ENCODE data around the gene MPC2.
"Not testable (repeated sequence)": the region's sequence is repeated elsewhere in the genome, so short reads cannot be mapped to it uniquely, and the experiment has no call there.

Gene MPC2

DNA sequence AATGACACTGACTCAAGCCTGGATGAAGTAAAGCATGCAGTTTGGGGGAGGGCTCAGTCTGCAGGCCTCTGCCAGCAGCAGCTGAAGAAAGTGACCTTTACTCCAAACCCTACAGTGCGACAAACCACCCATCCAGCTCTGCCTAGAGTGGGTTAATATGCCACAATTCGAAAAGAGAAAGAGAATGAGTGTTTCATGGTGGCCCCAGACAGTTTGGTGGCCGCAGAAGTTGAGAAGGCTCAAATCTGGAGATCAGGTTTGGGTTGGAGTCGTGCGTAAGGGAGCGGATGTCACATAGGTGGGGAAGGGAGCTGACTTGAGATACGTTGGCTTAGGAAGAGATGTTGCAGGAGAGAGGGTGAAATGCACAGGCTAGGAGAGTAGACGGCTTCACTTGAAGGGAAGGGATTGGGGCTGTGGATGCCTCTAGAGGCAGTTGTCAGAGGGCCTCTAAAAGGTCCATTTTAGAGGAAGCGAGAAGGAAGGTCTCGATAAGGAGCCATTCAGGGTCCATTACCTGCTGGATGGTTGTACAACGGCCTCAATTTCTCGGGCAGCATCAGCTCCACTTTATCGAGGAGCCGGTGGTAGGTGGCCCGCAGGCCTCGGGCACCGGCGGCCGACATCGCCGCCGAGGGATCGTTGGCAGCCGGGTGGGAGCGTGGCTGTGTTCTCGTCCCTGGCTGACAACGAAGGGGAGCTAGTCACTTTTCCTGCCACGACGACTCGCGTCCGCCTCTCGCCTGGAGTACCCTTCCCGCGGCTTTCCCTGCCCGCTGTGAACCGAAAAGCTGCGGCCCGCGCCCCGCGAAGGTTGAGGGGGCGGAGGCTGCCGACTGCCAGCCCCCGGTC is 1.4 kb downstream of the MPC2 start:
- H3K4me3 ChIP-seq (ENCODE audit: low read depth, low read length): peak overlapping the region; percentile 92
- TF ChIP-seq, protein P1, sequence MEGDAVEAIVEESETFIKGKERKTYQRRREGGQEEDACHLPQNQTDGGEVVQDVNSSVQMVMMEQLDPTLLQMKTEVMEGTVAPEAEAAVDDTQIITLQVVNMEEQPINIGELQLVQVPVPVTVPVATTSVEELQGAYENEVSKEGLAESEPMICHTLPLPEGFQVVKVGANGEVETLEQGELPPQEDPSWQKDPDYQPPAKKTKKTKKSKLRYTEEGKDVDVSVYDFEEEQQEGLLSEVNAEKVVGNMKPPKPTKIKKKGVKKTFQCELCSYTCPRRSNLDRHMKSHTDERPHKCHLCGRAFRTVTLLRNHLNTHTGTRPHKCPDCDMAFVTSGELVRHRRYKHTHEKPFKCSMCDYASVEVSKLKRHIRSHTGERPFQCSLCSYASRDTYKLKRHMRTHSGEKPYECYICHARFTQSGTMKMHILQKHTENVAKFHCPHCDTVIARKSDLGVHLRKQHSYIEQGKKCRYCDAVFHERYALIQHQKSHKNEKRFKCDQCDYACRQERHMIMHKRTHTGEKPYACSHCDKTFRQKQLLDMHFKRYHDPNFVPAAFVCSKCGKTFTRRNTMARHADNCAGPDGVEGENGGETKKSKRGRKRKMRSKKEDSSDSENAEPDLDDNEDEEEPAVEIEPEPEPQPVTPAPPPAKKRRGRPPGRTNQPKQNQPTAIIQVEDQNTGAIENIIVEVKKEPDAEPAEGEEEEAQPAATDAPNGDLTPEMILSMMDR (conservative IDR thresholded peaks at IDR 0.05; ENCODE audit: low read depth, low read length): peak; percentile 21
- DNase-seq (ENCODE audit: low read depth): peak; percentile 57

DNA sequence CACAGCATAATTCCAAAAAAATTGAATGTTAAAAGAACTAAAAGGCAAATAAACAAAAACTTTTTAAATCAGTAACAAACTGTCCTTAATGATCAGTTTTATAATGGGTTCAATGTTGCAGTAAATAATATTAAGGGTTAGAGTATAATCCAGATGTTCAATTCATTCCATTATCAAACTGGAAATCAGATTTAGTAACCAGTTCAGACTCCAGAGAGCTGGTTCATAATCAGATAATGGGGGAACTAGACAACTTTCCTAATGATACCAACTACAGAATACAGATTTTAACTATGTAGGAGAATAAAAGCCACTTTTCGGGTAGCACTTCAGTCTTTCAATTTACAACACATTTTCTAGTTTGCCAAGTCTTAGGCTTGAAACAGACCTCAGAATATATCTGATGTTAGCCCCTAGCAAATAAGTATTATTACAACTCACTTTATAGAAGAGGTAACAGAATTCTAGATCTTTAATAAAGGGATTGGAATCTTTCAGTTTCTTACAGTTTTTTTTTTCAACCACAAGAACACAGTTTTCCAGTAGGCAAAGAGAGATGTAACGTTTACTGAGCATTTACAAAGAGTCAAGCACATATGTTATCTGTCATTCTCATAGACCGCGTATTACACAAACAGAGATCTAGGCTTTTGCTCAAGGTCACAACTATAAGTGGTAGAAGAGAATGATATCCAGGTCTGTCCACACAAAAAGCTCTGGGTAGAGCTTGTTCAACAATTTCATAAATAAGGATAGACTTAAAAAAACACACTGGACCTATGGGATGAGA is 2.3 kb downstream of the MPC2 start:
- H3K4me3 ChIP-seq (ENCODE audit: low read depth, low read length): peak overlapping the region; percentile 92
- DNase-seq (ENCODE audit: low read depth): peak; percentile 53
- TF ChIP-seq, protein P1 (conservative IDR thresholded peaks at IDR 0.05; ENCODE audit: low read depth, low read length): no peak

DNA sequence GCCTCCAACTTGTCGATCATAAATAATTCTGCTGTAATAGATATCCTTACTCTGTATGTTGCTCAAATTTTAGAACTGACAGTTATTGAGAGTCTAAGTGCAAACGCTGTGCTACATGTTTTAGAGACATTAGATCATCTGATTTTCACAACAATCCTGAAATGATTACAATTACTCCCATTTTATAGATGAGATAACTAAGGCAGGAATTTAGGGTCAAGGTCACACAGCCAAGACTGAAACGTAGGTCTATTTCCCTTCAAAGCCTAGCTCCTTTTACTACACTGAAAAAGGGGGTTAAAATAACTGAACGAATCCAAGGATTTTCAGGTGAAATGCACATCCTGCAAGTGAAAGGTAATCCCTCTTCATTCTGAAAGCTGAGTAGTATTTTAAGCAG is 3.1 kb downstream of the MPC2 start:
- DNase-seq (ENCODE audit: low read depth): no peak
- no peak overlapping the region for H3K4me3 ChIP-seq (ENCODE audit: low read depth, low read length)
- TF ChIP-seq, protein P1 (conservative IDR thresholded peaks at IDR 0.05; ENCODE audit: low read depth, low read length): no peak

DNA sequence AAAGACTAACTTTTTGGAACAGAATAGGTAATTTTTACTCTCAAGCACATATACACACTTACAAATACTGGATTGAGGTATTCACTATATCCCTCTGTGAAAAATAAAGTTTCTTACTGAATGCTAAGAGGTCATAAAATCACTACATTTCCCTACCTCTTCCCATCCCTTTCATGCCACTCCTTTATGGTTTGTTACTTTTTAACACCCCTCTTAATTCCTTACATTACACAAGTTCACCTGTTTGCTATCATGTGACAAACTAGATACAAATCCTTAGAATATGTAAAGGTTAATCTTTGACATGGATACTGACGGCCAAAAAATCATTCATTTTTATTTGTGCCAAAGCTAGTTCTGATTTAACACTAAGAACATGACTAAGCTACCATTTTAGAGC is 7.1 kb downstream of the MPC2 start:
- no peak for DNase-seq (ENCODE audit: low read depth)
- H3K4me3 ChIP-seq (ENCODE audit: low read depth, low read length): no peak overlapping the region
- TF ChIP-seq, protein P1 (conservative IDR thresholded peaks at IDR 0.05; ENCODE audit: low read depth, low read length): no peak

DNA sequence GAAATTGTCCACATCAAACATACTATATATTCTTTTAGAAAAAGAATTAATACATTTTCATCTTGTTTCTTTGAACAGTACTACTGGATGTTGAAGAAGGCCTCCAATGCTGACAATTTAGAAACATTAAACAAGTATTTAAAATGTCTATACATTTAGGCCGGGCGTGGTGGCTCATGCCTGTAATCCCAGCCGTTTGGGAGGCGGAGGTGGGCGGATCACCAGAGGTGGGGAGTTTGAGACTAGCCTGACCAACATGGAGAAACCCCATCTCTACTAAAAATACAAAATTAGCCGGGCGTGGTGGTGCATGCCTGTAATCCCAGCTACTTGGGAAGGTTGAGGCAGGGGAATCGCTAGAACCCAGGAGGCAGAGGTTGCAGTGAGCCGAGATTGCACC is 8.0 kb downstream of the MPC2 start:
- not testable (repeated sequence) for H3K4me3 ChIP-seq (ENCODE audit: low read depth, low read length); DNase-seq (ENCODE audit: low read depth)

DNA sequence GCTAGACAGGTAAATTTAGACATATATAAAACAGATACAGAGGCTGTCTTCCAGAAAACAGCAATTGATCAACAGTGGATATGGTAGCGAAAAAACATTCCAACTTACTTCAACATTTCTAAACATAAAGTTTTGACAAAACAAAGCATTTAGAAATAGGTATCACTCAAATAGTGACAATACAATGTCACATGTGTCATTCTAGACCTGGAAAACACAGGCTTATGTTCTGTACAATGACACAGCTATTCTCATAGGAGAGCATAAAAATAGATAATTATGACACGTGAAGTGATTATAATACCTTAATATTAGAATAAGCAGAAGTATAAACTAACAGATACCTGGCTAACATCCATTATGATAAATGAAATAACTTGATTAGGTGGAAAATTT is 8.4 kb downstream of the MPC2 start:
- TF ChIP-seq, protein P1 (conservative IDR thresholded peaks at IDR 0.05; ENCODE audit: low read depth, low read length): no peak
- no peak for DNase-seq (ENCODE audit: low read depth)
- H3K4me3 ChIP-seq (ENCODE audit: low read depth, low read length): no peak overlapping the region

DNA sequence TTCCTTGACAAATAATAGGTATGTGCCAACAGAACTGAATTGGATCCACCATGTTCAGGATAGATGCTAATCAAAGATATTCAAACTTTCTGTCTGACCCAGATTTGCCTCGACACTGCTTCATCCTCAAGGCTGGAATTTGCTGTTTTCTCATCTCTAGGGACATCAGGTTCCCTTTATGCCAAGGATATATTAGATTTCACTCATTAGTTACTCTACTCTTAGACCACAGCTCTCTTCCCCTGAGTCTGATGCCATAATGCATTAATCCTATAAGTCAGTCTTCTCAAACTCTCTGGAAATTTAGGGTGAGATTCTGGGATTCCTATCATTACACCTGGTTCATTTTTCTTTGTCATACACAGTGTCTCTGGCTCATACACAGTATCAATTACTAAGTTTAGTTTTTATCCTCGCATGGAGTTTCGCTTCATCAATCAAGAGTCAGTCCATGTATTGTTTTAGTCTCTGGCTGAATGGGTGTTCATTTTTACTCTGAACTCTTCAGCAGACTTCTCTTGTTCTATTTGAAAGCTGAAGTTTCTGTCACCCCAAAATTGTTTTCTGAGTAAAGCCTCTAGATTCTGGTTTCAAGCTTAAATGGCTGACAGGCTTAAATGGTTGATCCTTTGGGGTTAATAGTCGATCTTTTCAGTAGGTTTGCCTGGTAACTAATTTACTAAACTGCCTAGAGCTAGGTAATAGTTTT is 9.7 kb downstream of the MPC2 start:
- TF ChIP-seq, protein P1 (conservative IDR thresholded peaks at IDR 0.05; ENCODE audit: low read depth, low read length): no peak
- no peak for DNase-seq (ENCODE audit: low read depth)
- no peak overlapping the region for H3K4me3 ChIP-seq (ENCODE audit: low read depth, low read length)

All from choroid plexus epithelial cell (primary cell).